NB4 (cell line): ENCODE data around the gene ERMN.

Experiments
- TF ChIP-seq, protein P1 (sequence below): IDR thresholded peaks from one replicate; pipeline ENCODE4 v1.5.1; 2012; ENCODE audit warnings: low read depth, low read length
- TF ChIP-seq, protein P2 (sequence below): IDR thresholded peaks from 2 replicates; pipeline ENCODE4 v1.6.1; 2011; ENCODE audit warnings: low read depth, low read length

DNA sequence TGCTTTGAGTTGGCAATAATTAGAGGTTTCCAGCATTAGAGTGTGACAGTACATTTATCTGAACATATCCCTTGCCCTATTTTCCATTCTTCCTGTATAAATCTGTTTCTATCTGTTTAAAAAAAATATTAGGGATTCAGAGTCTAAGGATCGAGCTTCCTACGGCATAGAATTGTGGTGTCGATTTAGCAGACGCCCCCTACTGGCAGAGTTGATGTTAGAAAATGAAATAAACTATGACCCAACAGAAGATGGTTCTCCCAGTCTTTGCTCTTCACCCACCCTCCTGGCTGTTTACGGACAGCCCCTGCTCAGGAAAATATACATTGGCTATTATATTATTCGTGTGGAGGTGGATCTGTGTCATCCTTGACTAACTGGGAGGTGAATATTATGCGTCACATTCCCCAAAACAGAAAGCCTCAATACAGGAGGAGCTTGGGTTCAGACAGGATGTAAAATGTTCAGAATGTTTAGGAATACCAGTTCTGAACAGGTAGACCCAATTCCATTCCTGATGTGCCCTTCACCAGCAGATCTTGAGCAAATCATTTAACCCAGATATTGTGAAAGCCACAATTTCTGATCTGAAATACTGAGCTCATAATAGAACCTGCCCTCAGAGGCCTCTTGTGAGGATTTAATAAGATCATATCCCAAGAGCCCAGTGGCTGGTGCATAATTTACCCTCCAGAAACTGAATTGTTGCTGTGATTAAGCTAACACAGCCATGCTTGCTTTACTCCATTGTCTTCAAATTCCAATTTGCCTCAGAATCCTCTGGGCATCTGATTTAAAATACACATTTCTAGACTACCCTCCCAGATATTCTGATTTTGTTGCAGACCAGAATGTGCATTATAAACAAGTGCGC lies 10.8 kb upstream of the ERMN start:
- TF ChIP-seq, protein P1, sequence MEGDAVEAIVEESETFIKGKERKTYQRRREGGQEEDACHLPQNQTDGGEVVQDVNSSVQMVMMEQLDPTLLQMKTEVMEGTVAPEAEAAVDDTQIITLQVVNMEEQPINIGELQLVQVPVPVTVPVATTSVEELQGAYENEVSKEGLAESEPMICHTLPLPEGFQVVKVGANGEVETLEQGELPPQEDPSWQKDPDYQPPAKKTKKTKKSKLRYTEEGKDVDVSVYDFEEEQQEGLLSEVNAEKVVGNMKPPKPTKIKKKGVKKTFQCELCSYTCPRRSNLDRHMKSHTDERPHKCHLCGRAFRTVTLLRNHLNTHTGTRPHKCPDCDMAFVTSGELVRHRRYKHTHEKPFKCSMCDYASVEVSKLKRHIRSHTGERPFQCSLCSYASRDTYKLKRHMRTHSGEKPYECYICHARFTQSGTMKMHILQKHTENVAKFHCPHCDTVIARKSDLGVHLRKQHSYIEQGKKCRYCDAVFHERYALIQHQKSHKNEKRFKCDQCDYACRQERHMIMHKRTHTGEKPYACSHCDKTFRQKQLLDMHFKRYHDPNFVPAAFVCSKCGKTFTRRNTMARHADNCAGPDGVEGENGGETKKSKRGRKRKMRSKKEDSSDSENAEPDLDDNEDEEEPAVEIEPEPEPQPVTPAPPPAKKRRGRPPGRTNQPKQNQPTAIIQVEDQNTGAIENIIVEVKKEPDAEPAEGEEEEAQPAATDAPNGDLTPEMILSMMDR = peak; percentile 86
- TF ChIP-seq, protein P2, sequence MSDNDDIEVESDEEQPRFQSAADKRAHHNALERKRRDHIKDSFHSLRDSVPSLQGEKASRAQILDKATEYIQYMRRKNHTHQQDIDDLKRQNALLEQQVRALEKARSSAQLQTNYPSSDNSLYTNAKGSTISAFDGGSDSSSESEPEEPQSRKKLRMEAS = no peak
